Measurements from ENCODE around the gene AHCTF1. TPM values are rescaled to one million over a fixed set of nuclear protein-coding genes. Genes with fewer than 3 reads are reported as not detected.

Gene AHCTF1
- total RNA-seq, 1 experiment from 2014 or later, result 46.4 TPM

DNA sequence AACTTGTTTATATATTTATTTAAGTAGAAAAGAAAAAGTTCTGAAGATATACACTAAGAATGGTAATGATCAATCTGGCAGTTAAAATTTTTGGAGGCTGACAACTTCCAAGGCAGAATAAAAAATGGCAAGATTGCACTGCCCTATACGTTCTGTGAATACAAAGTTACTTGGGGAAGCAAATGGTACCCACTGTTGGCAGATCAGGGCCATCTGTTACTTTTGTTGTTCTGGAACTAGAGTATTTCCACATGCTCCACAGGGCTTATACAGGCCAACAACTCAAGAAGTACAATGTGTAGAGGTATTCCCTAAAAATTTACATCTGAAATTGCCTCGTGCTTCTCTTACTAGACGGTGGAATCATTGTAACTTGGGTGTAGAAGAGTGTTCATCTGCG lies 53.2 kb downstream of the AHCTF1 start:
- Mint-ChIP-seq H3K9me3 (no peaks in the 10 kb centered on the region), H3K4me3 (no peak overlapping the region), H3K27ac (no peak overlapping the region), H3K4me1 (no peaks in the 10 kb centered on the region), H3K27me3 (ENCODE audit: low read depth) (no peaks in the 10 kb centered on the region), H3K36me3 (peaks cover 38% of the 10 kb centered on the region)
- POLR2A ChIA-PET, result no interaction called here
- TF ChIP-seq HMGA2 (CRISPR knock-in tag; IDR thresholded peaks at IDR 0.05) (no peak), KAT7 (CRISPR knock-in tag; IDR thresholded peaks at IDR 0.05; ENCODE audit: borderline replicate concordance) (no peak)
- TF ChIP-seq, protein P1, sequence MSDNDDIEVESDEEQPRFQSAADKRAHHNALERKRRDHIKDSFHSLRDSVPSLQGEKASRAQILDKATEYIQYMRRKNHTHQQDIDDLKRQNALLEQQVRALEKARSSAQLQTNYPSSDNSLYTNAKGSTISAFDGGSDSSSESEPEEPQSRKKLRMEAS (CRISPR knock-in tag; IDR thresholded peaks at IDR 0.05), result no peak
- no peak for ATAC-seq
- CTCF ChIA-PET, result no interaction called here
- no peak for DNase-seq (ENCODE audit: low spot score)

DNA sequence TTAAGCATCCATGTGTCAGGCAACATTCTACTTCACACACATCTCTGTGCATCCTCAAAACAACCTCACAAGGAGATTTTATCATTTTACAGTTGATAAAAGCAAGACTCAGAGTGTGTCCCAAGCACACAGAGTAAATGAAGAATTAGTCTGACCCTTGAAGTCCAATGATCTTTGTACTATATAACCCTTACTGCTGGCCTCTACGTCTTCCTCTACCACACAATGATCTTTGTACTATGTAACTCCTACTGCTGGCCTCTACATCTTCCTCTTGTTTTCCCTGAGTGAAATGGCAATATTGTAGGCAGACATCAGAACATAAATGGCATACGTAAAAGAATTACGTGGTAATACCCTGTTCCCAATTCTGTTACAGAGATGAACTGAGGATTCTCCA lies 55.3 kb downstream of the AHCTF1 start:
- peaks cover 51% of the 10 kb centered on the region for H3K36me3 Mint-ChIP-seq
- H3K27ac Mint-ChIP-seq, result no peak overlapping the region
- DNase-seq (ENCODE audit: low spot score), result no peak
- H3K4me3 Mint-ChIP-seq, result no peak overlapping the region
- ATAC-seq, result no peak
- TF ChIP-seq ELF4 (CRISPR knock-in tag; IDR thresholded peaks at IDR 0.05; ENCODE audit: low read depth), result no peak
- no peak for TF ChIP-seq NR1H2 (CRISPR knock-in tag; IDR thresholded peaks at IDR 0.05)
- TF ChIP-seq ZNF121 (CRISPR knock-in tag; IDR thresholded peaks at IDR 0.05), result no peak
- TF ChIP-seq, protein P2, sequence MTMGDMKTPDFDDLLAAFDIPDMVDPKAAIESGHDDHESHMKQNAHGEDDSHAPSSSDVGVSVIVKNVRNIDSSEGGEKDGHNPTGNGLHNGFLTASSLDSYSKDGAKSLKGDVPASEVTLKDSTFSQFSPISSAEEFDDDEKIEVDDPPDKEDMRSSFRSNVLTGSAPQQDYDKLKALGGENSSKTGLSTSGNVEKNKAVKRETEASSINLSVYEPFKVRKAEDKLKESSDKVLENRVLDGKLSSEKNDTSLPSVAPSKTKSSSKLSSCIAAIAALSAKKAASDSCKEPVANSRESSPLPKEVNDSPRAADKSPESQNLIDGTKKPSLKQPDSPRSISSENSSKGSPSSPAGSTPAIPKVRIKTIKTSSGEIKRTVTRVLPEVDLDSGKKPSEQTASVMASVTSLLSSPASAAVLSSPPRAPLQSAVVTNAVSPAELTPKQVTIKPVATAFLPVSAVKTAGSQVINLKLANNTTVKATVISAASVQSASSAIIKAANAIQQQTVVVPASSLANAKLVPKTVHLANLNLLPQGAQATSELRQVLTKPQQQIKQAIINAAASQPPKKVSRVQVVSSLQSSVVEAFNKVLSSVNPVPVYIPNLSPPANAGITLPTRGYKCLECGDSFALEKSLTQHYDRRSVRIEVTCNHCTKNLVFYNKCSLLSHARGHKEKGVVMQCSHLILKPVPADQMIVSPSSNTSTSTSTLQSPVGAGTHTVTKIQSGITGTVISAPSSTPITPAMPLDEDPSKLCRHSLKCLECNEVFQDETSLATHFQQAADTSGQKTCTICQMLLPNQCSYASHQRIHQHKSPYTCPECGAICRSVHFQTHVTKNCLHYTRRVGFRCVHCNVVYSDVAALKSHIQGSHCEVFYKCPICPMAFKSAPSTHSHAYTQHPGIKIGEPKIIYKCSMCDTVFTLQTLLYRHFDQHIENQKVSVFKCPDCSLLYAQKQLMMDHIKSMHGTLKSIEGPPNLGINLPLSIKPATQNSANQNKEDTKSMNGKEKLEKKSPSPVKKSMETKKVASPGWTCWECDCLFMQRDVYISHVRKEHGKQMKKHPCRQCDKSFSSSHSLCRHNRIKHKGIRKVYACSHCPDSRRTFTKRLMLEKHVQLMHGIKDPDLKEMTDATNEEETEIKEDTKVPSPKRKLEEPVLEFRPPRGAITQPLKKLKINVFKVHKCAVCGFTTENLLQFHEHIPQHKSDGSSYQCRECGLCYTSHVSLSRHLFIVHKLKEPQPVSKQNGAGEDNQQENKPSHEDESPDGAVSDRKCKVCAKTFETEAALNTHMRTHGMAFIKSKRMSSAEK (CRISPR knock-in tag; IDR thresholded peaks at IDR 0.05; ENCODE audit: borderline replicate concordance), result no peak
- TF ChIP-seq, protein P3, sequence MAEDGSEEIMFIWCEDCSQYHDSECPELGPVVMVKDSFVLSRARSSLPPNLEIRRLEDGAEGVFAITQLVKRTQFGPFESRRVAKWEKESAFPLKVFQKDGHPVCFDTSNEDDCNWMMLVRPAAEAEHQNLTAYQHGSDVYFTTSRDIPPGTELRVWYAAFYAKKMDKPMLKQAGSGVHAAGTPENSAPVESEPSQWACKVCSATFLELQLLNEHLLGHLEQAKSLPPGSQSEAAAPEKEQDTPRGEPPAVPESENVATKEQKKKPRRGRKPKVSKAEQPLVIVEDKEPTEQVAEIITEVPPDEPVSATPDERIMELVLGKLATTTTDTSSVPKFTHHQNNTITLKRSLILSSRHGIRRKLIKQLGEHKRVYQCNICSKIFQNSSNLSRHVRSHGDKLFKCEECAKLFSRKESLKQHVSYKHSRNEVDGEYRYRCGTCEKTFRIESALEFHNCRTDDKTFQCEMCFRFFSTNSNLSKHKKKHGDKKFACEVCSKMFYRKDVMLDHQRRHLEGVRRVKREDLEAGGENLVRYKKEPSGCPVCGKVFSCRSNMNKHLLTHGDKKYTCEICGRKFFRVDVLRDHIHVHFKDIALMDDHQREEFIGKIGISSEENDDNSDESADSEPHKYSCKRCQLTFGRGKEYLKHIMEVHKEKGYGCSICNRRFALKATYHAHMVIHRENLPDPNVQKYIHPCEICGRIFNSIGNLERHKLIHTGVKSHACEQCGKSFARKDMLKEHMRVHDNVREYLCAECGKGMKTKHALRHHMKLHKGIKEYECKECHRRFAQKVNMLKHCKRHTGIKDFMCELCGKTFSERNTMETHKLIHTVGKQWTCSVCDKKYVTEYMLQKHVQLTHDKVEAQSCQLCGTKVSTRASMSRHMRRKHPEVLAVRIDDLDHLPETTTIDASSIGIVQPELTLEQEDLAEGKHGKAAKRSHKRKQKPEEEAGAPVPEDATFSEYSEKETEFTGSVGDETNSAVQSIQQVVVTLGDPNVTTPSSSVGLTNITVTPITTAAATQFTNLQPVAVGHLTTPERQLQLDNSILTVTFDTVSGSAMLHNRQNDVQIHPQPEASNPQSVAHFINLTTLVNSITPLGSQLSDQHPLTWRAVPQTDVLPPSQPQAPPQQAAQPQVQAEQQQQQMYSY (CRISPR knock-in tag; IDR thresholded peaks at IDR 0.05), result no peak
- no peak for TF ChIP-seq FOXK1 (CRISPR knock-in tag; IDR thresholded peaks at IDR 0.05)
- H3K27me3 Mint-ChIP-seq (ENCODE audit: low read depth), result no peaks in the 10 kb centered on the region
- H3K4me1 Mint-ChIP-seq, result no peaks in the 10 kb centered on the region
- POLR2A ChIA-PET, result no interaction called here
- H3K9me3 Mint-ChIP-seq, result no peaks in the 10 kb centered on the region
- CTCF ChIA-PET, result no interaction called here

DNA sequence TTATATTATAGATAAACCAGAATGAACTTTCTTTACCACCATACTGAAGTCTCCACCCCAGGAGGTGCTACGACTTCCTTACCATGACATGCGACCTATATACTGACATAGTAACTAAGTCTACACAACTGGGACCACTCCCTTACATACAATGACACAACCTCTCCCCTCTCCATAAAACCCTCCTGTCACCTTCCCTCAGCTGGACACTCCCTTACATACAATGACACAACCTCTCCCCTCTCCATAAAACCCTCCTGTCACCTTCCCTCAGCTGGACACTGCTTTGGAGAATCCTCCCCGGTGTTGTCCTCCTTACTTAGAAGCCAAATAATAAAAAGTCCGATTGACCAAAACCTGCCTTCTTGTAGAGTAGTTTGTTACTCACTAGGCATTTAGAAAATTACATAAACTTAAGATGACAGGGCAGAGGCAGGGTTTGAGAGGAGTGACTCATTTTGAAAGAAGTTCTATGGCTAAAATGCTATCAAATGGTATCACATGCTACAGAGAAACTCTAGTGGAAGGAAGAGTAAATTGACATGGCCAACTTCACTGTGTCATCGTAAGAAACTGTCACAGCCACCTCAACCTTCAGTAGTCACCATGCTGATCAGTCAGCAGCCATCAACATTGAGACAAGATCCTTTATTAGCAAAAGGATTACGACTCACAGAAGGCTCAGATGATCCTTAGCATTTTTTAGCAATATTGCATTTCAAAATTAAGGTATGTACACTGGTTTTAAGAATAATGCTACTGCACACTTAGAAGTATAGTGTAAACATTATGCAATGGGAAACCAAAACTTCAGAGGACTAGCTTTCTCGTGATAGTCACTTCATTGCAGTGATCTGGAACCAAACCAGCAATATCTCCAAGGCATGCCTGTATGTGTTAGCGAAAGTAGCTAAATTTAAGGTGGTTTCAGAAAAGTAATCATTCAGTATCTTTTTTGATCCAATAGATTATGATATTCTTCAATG lies 56.4 kb downstream of the AHCTF1 start:
- H3K27ac Mint-ChIP-seq, result no peak overlapping the region
- H3K27me3 Mint-ChIP-seq (ENCODE audit: low read depth), result no peaks in the 10 kb centered on the region
- H3K36me3 Mint-ChIP-seq, result peaks cover 55% of the 10 kb centered on the region
- ATAC-seq, result no peak
- POLR2A ChIA-PET, result no interaction called here
- no peak overlapping the region for H3K4me3 Mint-ChIP-seq
- DNase-seq (ENCODE audit: low spot score), result no peak
- no peaks in the 10 kb centered on the region for H3K4me1 Mint-ChIP-seq
- CTCF ChIA-PET, result no interaction called here
- H3K9me3 Mint-ChIP-seq, result no peaks in the 10 kb centered on the region
- TF ChIP-seq, protein P4, sequence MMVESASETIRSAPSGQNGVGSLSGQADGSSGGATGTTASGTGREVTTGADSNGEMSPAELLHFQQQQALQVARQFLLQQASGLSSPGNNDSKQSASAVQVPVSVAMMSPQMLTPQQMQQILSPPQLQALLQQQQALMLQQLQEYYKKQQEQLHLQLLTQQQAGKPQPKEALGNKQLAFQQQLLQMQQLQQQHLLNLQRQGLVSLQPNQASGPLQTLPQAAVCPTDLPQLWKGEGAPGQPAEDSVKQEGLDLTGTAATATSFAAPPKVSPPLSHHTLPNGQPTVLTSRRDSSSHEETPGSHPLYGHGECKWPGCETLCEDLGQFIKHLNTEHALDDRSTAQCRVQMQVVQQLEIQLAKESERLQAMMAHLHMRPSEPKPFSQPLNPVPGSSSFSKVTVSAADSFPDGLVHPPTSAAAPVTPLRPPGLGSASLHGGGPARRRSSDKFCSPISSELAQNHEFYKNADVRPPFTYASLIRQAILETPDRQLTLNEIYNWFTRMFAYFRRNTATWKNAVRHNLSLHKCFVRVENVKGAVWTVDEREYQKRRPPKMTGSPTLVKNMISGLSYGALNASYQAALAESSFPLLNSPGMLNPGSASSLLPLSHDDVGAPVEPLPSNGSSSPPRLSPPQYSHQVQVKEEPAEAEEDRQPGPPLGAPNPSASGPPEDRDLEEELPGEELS (CRISPR knock-in tag; IDR thresholded peaks at IDR 0.05), result no peak
- no peak for TF ChIP-seq KAT7 (CRISPR knock-in tag; IDR thresholded peaks at IDR 0.05; ENCODE audit: borderline replicate concordance)
- TF ChIP-seq FOXJ3 (CRISPR knock-in tag; IDR thresholded peaks at IDR 0.05; ENCODE audit: borderline replicate concordance), result no peak
- no peak for TF ChIP-seq ZNF219 (CRISPR knock-in tag; IDR thresholded peaks at IDR 0.05; ENCODE audit: borderline replicate concordance)
- TF ChIP-seq GTF2I (CRISPR knock-in tag; conservative IDR thresholded peaks at IDR 0.05), result no peak
- no peak for TF ChIP-seq ZBTB21 (CRISPR knock-in tag; IDR thresholded peaks at IDR 0.05; ENCODE audit: borderline replicate concordance)
- TF ChIP-seq, protein P5, sequence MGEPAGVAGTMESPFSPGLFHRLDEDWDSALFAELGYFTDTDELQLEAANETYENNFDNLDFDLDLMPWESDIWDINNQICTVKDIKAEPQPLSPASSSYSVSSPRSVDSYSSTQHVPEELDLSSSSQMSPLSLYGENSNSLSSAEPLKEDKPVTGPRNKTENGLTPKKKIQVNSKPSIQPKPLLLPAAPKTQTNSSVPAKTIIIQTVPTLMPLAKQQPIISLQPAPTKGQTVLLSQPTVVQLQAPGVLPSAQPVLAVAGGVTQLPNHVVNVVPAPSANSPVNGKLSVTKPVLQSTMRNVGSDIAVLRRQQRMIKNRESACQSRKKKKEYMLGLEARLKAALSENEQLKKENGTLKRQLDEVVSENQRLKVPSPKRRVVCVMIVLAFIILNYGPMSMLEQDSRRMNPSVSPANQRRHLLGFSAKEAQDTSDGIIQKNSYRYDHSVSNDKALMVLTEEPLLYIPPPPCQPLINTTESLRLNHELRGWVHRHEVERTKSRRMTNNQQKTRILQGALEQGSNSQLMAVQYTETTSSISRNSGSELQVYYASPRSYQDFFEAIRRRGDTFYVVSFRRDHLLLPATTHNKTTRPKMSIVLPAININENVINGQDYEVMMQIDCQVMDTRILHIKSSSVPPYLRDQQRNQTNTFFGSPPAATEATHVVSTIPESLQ (CRISPR knock-in tag; IDR thresholded peaks at IDR 0.05), result no peak
- TF ChIP-seq CREB1 (CRISPR knock-in tag; IDR thresholded peaks at IDR 0.05), result no peak
- TF ChIP-seq, protein P6, sequence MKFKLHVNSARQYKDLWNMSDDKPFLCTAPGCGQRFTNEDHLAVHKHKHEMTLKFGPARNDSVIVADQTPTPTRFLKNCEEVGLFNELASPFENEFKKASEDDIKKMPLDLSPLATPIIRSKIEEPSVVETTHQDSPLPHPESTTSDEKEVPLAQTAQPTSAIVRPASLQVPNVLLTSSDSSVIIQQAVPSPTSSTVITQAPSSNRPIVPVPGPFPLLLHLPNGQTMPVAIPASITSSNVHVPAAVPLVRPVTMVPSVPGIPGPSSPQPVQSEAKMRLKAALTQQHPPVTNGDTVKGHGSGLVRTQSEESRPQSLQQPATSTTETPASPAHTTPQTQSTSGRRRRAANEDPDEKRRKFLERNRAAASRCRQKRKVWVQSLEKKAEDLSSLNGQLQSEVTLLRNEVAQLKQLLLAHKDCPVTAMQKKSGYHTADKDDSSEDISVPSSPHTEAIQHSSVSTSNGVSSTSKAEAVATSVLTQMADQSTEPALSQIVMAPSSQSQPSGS (CRISPR knock-in tag; IDR thresholded peaks at IDR 0.05; ENCODE audit: borderline replicate concordance, low read depth), result no peak

Measured in WTC11 (cell line).